ENCODE results near the gene OR56A3.

GRCh38 chr11:5928271-5928670 lies 13.8 kb upstream of the OR56A3 start:
- TF ChIP-seq EZH2phosphoT487 (IDR thresholded peaks at IDR 0.05; ENCODE audit: borderline replicate concordance), result no peak
- TF ChIP-seq POLR2A (IDR thresholded peaks at IDR 0.05; ENCODE audit: borderline replicate concordance, extremely low read depth, insufficient read depth, insufficient read length), result no peak
- TF ChIP-seq CTCF (IDR thresholded peaks at IDR 0.05 in 2 of 3, conservative IDR thresholded peaks at IDR 0.05 in 1 of 3; ENCODE audit: borderline replicate concordance in 1 of 3, insufficient read depth in 1 of 3, low read depth in 2 of 3, low read length in 2 of 3), result no peak
- no peak for TF ChIP-seq REST (IDR thresholded peaks at IDR 0.05; ENCODE audit: low read depth)
